Measurements from ENCODE around the gene TTC7B.
A peak's percentile ranks its signal among the peaks of the same experiment; 100 is the strongest.
"Not testable (repeated sequence)": the region's sequence is repeated elsewhere in the genome, so short reads cannot be mapped to it uniquely, and the experiment has no call there.

The TTC7B gene

GRCh38 chr14:90829677-90830076 is 13.4 kb upstream of the TTC7B start:
- no peak overlapping the region for H3K4me3 ChIP-seq (ENCODE audit: low read depth, low read length)
- H3K9ac ChIP-seq (ENCODE audit: low read depth, low read length): no peak overlapping the region
- no peaks in the 10 kb centered on the region for H3K36me3 ChIP-seq (ENCODE audit: control insufficient read depth, insufficient read depth, low read length)
- peaks cover 6% of the 10 kb centered on the region; the same call in 1 of the 2 replicates for H3K4me1 ChIP-seq (ENCODE audit: control insufficient read depth, insufficient read depth, low read length)
- H3K27ac ChIP-seq (ENCODE audit: low read depth, low read length): no peak overlapping the region
- peaks cover 38% of the 10 kb centered on the region for H3K27me3 ChIP-seq (ENCODE audit: control insufficient read depth, insufficient read depth, low read length)
- no peaks in the 10 kb centered on the region; the same call in 1 of the 2 replicates for H3K9me3 ChIP-seq (ENCODE audit: control insufficient read depth, insufficient read depth, low read length)

- Histone ChIP-seq H3K9me3 (ENCODE audit: control insufficient read depth, insufficient read depth, low read length) (peaks cover 4% of the 10 kb centered on the region; the same call in 1 of the 2 replicates), H3K36me3 (ENCODE audit: control insufficient read depth, insufficient read depth, low read length) (no peaks in the 10 kb centered on the region), H3K4me1 (ENCODE audit: control insufficient read depth, insufficient read depth, low read length) (peaks cover 6% of the 10 kb centered on the region; the same call in 1 of the 2 replicates), H3K27me3 (ENCODE audit: control insufficient read depth, insufficient read depth, low read length) (peaks cover 38% of the 10 kb centered on the region), H3K4me3 (ENCODE audit: low read depth, low read length) (no peak overlapping the region), H3K27ac (ENCODE audit: low read depth, low read length) (no peak overlapping the region), H3K9ac (ENCODE audit: low read depth, low read length) (no peak overlapping the region)
Observed at GRCh38 chr14:90828642-90829487, 12.6 kb upstream of the TTC7B start.

- Histone ChIP-seq H3K9ac (ENCODE audit: low read depth, low read length) (no peak overlapping the region), H3K4me3 (ENCODE audit: low read depth, low read length) (peak overlapping the region; percentile 46), H3K36me3 (ENCODE audit: control insufficient read depth, insufficient read depth, low read length) (no peaks in the 10 kb centered on the region), H3K9me3 (ENCODE audit: control insufficient read depth, insufficient read depth, low read length) (peaks cover 4% of the 10 kb centered on the region; the same call in 1 of the 2 replicates), H3K27ac (ENCODE audit: low read depth, low read length) (no peak overlapping the region), H3K27me3 (ENCODE audit: control insufficient read depth, insufficient read depth, low read length) (peaks cover 38% of the 10 kb centered on the region), H3K4me1 (ENCODE audit: control insufficient read depth, insufficient read depth, low read length) (peaks cover 6% of the 10 kb centered on the region; the same call in 1 of the 2 replicates)
Observed at GRCh38 chr14:90827919-90828610, 11.8 kb upstream of the TTC7B start.

GRCh38 chr14:90823542-90823941 is 7.3 kb upstream of the TTC7B start:
- not testable (repeated sequence) for H3K27ac ChIP-seq (ENCODE audit: low read depth, low read length); H3K4me1 ChIP-seq (ENCODE audit: control insufficient read depth, insufficient read depth, low read length); H3K36me3 ChIP-seq (ENCODE audit: control insufficient read depth, insufficient read depth, low read length); H3K4me3 ChIP-seq (ENCODE audit: low read depth, low read length); H3K9ac ChIP-seq (ENCODE audit: low read depth, low read length); H3K9me3 ChIP-seq (ENCODE audit: control insufficient read depth, insufficient read depth, low read length)
- H3K27me3 ChIP-seq (ENCODE audit: control insufficient read depth, insufficient read depth, low read length): peaks cover 24% of the 10 kb centered on the region

- H3K36me3 ChIP-seq (ENCODE audit: control insufficient read depth, insufficient read depth, low read length): no peaks in the 10 kb centered on the region
- peaks cover 6% of the 10 kb centered on the region; the same call in 1 of the 2 replicates for H3K9me3 ChIP-seq (ENCODE audit: control insufficient read depth, insufficient read depth, low read length)
- no peaks in the 10 kb centered on the region for H3K4me1 ChIP-seq (ENCODE audit: control insufficient read depth, insufficient read depth, low read length)
- no peak overlapping the region for H3K9ac ChIP-seq (ENCODE audit: low read depth, low read length)
- H3K27ac ChIP-seq (ENCODE audit: low read depth, low read length): no peak overlapping the region
- no peak overlapping the region for H3K4me3 ChIP-seq (ENCODE audit: low read depth, low read length)
- peaks cover 5% of the 10 kb centered on the region; the same call in 1 of the 2 replicates for H3K27me3 ChIP-seq (ENCODE audit: control insufficient read depth, insufficient read depth, low read length)
Observed at GRCh38 chr14:90820958-90821357, 4.7 kb upstream of the TTC7B start.

- no peak overlapping the region for H3K27ac ChIP-seq (ENCODE audit: low read depth, low read length)
- H3K27me3 ChIP-seq (ENCODE audit: control insufficient read depth, insufficient read depth, low read length): peaks cover 12% of the 10 kb centered on the region; the same call in 1 of the 2 replicates
- no peak overlapping the region for H3K9ac ChIP-seq (ENCODE audit: low read depth, low read length)
- no peak overlapping the region for H3K4me3 ChIP-seq (ENCODE audit: low read depth, low read length)
- no peaks in the 10 kb centered on the region for H3K4me1 ChIP-seq (ENCODE audit: control insufficient read depth, insufficient read depth, low read length)
- H3K36me3 ChIP-seq (ENCODE audit: control insufficient read depth, insufficient read depth, low read length): no peaks in the 10 kb centered on the region
- H3K9me3 ChIP-seq (ENCODE audit: control insufficient read depth, insufficient read depth, low read length): peaks cover 6% of the 10 kb centered on the region; the same call in 1 of the 2 replicates
Observed at GRCh38 chr14:90819734-90820393, 3.6 kb upstream of the TTC7B start.

GRCh38 chr14:90818715-90819114 is 2.5 kb upstream of the TTC7B start:
- H3K9me3 ChIP-seq (ENCODE audit: control insufficient read depth, insufficient read depth, low read length): 0 out of 2 replicates have a peak, but pooled peaks cover 3% of the 10 kb centered on the region
- H3K4me1 ChIP-seq (ENCODE audit: control insufficient read depth, insufficient read depth, low read length): no peaks in the 10 kb centered on the region
- peaks cover 12% of the 10 kb centered on the region; the same call in 1 of the 2 replicates for H3K27me3 ChIP-seq (ENCODE audit: control insufficient read depth, insufficient read depth, low read length)
- H3K4me3 ChIP-seq (ENCODE audit: low read depth, low read length): no peak overlapping the region
- H3K9ac ChIP-seq (ENCODE audit: low read depth, low read length): no peak overlapping the region
- H3K27ac ChIP-seq (ENCODE audit: low read depth, low read length): no peak overlapping the region
- H3K36me3 ChIP-seq (ENCODE audit: control insufficient read depth, insufficient read depth, low read length): no peaks in the 10 kb centered on the region

- no peak overlapping the region for H3K27ac ChIP-seq (ENCODE audit: low read depth, low read length)
- H3K4me3 ChIP-seq (ENCODE audit: low read depth, low read length): peak overlapping the region; percentile 39; the same call in 1 of the 2 replicates
Observed at GRCh38 chr14:90816681-90817436, 629 bp upstream of the TTC7B start.

GRCh38 chr14:90815572-90815821 is 733 bp downstream of the TTC7B start:
- H3K4me3 ChIP-seq (ENCODE audit: low read depth, low read length): peak overlapping the region; percentile 69
- H3K9me3 ChIP-seq (ENCODE audit: control insufficient read depth, insufficient read depth, low read length): no peaks in the 10 kb centered on the region
- no peaks in the 10 kb centered on the region for H3K36me3 ChIP-seq (ENCODE audit: control insufficient read depth, insufficient read depth, low read length)
- no peak overlapping the region for H3K9ac ChIP-seq (ENCODE audit: low read depth, low read length)
- peaks cover 12% of the 10 kb centered on the region; the same call in 1 of the 2 replicates for H3K27me3 ChIP-seq (ENCODE audit: control insufficient read depth, insufficient read depth, low read length)
- H3K27ac ChIP-seq (ENCODE audit: low read depth, low read length): no peak overlapping the region
- H3K4me1 ChIP-seq (ENCODE audit: control insufficient read depth, insufficient read depth, low read length): no peaks in the 10 kb centered on the region

More at GRCh38 chr14:90816681-90817436, 629 bp upstream of the TTC7B start:
- Histone ChIP-seq H3K27me3 (ENCODE audit: control insufficient read depth, insufficient read depth, low read length) (peaks cover 12% of the 10 kb centered on the region; the same call in 1 of the 2 replicates), H3K36me3 (ENCODE audit: control insufficient read depth, insufficient read depth, low read length) (no peaks in the 10 kb centered on the region), H3K4me1 (ENCODE audit: control insufficient read depth, insufficient read depth, low read length) (no peaks in the 10 kb centered on the region), H3K9ac (ENCODE audit: low read depth, low read length) (no peak overlapping the region), H3K9me3 (ENCODE audit: control insufficient read depth, insufficient read depth, low read length) (no peaks in the 10 kb centered on the region)

- H3K9me3 ChIP-seq (ENCODE audit: control insufficient read depth, insufficient read depth, low read length): no peaks in the 10 kb centered on the region
- no peak overlapping the region for H3K27ac ChIP-seq (ENCODE audit: low read depth, low read length)
- H3K27me3 ChIP-seq (ENCODE audit: control insufficient read depth, insufficient read depth, low read length): peaks cover 12% of the 10 kb centered on the region; the same call in 1 of the 2 replicates
- H3K4me3 ChIP-seq (ENCODE audit: low read depth, low read length): peak overlapping the region; percentile 69
- no peaks in the 10 kb centered on the region for H3K4me1 ChIP-seq (ENCODE audit: control insufficient read depth, insufficient read depth, low read length)
- H3K36me3 ChIP-seq (ENCODE audit: control insufficient read depth, insufficient read depth, low read length): no peaks in the 10 kb centered on the region
- no peak overlapping the region for H3K9ac ChIP-seq (ENCODE audit: low read depth, low read length)
Observed at GRCh38 chr14:90814806-90815571, 1.2 kb downstream of the TTC7B start.

Data from HUES48 (cell line).